Stimulated activated CD8-positive, alpha-beta memory T cell treated with anti-CD3 and anti-CD28 coated beads, Interleukin-7, amount 100 ng/mL, for 24 hours (primary cell): Measurements from ENCODE around the gene SMIM24.
"Not testable (repeated sequence)": the region's sequence is repeated elsewhere in the genome, so short reads cannot be mapped to it uniquely, and the experiment has no call there.

Experiments
- DNase-seq: peaks from one replicate; pipeline ENCODE4 v3.0.0-alpha.2; 2020; ENCODE audit warnings: low read depth

SMIM24 gene

GRCh38 chr19:3480383-3481091, at the start of gene SMIM24:
Gene SMIM24, minus strand, starts transcription at chr19:3480525. Its CDS starts 62 bp downstream, at chr19:3480463.
- no peak for DNase-seq

- DNase-seq: not testable (repeated sequence)
These were observed 49.0 kb upstream of the SMIM24 start for GRCh38 chr19:3529299-3529698.

- no peak for DNase-seq
These were observed 48.4 kb upstream of the SMIM24 start for GRCh38 chr19:3528539-3529211.

- no peak for DNase-seq
These were observed 47.8 kb upstream of the SMIM24 start for GRCh38 chr19:3528080-3528479.

DNA sequence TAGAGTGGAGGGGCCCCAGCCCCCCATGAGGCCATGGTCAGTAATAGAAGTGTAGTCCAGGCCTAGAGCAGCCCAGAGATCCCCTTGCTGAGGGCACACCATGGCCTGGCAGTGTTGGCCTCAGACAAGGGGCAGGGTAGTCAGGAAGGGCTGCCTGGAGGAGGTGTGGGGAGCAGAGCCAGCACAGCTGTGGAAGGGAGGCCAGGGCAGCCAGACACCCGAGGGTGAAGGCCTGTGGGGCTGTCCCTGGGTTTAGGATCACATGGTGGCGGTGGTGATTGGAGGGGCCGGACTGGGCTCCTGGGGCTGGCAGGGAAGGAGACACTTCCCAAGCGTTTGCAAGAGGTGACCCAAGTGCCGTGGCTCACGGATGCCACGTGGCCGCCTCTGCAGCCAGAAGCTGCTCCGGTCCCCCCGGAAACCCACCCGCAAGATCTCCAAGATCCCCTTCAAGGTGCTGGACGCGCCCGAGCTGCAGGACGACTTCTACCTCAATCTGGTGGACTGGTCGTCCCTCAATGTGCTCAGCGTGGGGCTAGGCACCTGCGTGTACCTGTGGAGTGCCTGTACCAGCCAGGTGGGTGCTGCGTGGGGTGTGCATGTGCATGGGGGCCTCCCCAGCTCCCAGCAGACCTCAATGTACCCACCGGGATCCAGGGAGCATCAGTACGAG, 47.0 kb upstream of the SMIM24 start:
- DNase-seq: no peak

DNA sequence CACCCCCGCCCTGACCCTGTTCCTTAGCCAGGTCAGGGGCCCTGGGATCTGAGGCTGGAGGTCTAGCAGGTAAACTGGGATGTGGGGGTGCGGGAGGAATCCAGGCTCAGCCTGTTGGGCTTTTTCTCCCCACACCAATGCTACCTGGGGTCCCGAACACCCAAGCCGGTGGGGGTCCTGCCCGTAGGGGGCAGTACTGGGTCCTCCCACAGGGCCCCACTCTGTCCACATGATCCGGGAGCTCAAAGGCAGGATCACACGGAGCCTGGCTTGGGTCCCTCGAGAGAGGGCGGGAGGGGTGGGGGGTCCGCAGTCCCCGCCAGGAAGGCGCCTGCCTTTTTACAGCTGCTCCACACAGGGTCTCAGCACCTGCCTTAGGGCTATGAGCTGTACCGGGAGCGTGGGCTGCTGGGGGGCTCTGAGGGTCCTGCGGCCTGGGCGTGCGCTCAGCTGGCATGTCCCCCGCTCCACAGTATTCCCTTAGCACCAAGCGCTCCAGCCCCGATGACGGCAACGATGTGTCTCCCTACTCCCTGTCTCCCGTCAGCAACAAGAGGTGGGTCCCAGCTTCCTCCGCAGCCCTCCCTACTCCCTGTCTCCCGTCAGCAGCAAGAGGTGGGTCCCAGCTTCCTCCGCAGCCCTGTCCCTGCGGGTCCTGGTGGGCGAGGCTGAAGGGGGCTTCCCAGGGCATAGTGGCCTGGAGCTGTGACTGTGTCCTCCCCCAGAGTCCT, 46.3 kb upstream of the SMIM24 start:
- no peak for DNase-seq

- no peak for DNase-seq
These were observed 44.7 kb upstream of the SMIM24 start for GRCh38 chr19:3524904-3525451.

DNA sequence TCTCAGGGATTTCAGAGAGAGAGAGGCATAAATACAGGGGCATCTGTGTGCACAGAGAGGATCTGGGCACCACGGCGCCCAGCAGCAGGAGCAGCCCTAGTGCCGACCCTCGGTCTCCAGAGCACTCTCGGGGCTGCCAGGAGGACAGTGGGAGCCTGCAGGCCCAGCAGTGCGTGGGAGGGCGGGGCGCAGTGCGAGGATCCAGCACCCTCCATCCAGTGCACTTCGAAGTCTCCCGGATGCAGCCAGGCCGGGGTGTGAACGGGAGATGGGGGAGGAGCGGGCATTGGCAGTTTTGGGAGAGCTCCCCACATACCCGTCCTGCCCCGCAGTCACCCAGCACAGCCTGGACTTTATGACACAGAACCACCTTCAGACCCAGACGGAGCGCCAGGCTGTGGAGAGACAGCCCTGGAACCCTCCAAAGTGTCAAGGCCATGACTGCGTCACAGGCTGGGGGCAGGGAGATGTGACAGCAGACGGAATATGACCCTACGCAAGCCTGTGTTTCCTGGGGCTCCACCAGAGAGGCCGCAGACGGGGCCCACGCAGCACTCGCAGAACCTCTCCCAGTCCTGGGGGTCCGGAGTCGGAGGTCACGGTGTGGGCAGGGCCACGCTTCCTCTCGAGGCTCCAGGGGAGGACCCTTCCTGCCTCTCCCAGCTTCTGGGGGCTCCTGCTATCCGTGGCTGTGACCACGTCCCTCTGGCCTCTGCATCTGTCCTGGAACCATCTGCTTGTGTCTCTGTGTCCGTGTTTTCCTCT, 43.9 kb upstream of the SMIM24 start:
- no peak for DNase-seq

- DNase-seq: no peak
These were observed 43.2 kb upstream of the SMIM24 start for GRCh38 chr19:3523361-3524077.

GRCh38 chr19:3522421-3523360, 42.4 kb upstream of the SMIM24 start:
- no peak for DNase-seq

- no peak for DNase-seq
These were observed 40.8 kb upstream of the SMIM24 start for GRCh38 chr19:3521104-3521445.

GRCh38 chr19:3520166-3521103, 40.1 kb upstream of the SMIM24 start:
- DNase-seq: no peak

- DNase-seq: no peak
These were observed 38.8 kb upstream of the SMIM24 start for GRCh38 chr19:3519126-3519525.

GRCh38 chr19:3518659-3519058, 38.3 kb upstream of the SMIM24 start:
- no peak for DNase-seq

DNA sequence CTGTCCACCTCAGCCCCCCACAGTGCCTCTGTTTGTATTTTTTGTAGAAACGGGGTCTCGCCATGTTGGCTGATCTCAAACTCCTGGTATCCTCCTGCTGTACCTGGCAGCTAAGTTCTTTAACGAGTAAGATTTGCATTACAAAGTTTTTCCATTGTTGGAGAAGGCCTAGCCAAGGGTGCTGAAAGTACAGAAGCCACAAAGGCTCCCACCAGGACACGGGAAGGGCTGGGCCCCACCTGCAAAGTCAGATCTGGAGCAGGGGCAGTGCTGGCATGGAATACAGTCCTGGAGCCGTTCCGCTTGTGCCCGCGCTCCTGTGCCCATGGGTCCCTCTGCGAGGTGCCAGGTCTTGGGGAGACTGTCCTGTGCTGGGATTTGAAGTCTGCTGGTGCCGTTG, 37.9 kb upstream of the SMIM24 start:
- no peak for DNase-seq

DNA sequence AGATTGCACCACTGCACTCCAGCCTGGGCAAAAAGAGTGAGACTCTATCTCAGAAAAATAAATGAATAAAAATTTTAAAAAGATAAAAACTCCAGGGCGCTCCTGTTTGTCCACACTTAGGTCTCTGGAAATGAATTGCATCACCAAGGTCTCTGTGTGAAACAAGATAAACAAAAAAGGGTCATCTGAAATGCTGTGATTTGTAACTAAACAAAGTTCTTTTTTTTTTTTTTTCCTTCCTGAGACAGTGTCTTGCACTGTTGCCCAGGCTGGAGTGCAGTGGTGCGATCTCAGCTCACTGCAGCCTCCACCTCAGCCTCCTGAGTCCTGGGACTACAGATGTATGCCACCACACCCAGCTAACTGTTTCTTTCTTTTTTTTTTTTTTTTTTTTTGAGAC, 37.3 kb upstream of the SMIM24 start:
- no peak for DNase-seq

GRCh38 chr19:3516675-3517207, 36.4 kb upstream of the SMIM24 start:
- DNase-seq: no peak

DNA sequence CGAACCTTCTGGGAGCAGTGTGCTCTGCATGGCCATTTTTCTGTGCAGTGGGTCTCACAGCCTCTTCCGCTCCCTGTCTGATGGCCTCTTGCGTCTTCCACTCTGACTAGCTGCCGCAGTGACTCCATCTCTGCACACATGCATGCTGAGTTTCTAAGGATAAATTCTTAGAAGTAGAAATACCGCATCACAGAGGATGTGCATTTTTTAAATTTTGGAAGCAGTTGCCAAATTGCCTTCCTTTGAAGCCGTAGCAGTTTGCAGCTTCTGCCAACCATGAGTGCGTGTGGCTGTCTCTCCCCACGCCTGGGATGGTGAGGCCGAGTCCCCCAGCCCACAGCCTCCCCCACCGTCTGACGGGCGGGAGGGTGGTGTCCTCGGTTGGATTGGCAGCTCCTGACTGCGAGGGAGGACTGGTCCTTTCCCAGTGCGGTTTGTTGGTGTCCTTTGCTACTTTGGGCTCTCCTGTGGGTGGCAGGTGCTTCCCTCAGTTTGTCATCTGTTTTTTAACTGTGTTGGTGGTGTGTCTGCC, 35.6 kb upstream of the SMIM24 start:
- no peak for DNase-seq
